ENCODE results near the gene TSPAN8. TPM values are rescaled to one million over a fixed set of nuclear protein-coding genes. Genes with fewer than 3 reads are reported as not detected.
A peak's percentile ranks its signal among the peaks of the same experiment; 100 is the strongest.
"Not testable (repeated sequence)": the region's sequence is repeated elsewhere in the genome, so short reads cannot be mapped to it uniquely, and the experiment has no call there.

TSPAN8 gene
- total RNA-seq, 2 donors from 2014 or later = 22.1 to 44.1 TPM

DNA sequence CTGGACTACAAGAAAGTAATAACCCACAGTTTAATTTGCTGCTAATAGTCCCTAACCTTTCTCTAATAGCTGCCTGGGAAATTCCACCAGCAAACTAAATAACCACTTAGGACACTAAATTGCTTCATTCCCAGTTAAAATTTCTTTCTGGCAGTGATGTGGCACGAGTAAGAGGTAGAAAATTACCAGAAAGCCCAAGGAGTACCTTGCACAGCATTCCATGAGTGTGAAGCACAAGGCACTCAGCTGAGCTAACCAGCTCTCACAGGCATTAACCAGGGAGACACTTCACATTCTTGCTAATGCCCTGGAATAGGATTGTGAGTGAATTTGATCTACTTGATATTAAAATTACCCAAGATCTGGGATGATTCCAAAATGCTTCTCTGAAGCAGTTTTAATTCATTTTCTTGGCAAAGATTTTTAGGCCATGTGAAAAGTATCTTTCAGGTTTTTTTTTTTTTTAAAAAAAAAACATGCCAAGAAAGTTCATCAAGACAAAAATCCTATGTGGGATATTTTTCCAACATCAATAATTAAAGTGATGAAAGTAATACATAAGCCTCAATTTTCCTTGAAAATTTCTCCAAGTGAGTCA, 29.5 kb downstream of the TSPAN8 start:
- DNase-seq (no peak), ATAC-seq (no peak)
- 10 to 50% methylated on average over 1 of the region's 1 CpG for WGBS, 2 donors
- no peaks in the 10 kb centered on the region for H3K27me3 ChIP-seq
- no peaks in the 10 kb centered on the region for H3K9me3 ChIP-seq
- no peaks in the 10 kb centered on the region for H3K36me3 ChIP-seq (replicated peaks in 1 of 2; ENCODE audit: insufficient read depth in 1 of 2, low read depth in 2 of 2)
- H3K27ac ChIP-seq = no peak overlapping the region
- intact Hi-C loops (cut with DNase I) = no loop called here
- no peaks in the 10 kb centered on the region for H3K4me1 ChIP-seq
- H3K4me3 ChIP-seq = no peak overlapping the region
- no peak for TF ChIP-seq POLR2A (IDR thresholded peaks at IDR 0.05)
- TF ChIP-seq, protein P1, sequence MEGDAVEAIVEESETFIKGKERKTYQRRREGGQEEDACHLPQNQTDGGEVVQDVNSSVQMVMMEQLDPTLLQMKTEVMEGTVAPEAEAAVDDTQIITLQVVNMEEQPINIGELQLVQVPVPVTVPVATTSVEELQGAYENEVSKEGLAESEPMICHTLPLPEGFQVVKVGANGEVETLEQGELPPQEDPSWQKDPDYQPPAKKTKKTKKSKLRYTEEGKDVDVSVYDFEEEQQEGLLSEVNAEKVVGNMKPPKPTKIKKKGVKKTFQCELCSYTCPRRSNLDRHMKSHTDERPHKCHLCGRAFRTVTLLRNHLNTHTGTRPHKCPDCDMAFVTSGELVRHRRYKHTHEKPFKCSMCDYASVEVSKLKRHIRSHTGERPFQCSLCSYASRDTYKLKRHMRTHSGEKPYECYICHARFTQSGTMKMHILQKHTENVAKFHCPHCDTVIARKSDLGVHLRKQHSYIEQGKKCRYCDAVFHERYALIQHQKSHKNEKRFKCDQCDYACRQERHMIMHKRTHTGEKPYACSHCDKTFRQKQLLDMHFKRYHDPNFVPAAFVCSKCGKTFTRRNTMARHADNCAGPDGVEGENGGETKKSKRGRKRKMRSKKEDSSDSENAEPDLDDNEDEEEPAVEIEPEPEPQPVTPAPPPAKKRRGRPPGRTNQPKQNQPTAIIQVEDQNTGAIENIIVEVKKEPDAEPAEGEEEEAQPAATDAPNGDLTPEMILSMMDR (IDR thresholded peaks at IDR 0.05) = no peak

DNA sequence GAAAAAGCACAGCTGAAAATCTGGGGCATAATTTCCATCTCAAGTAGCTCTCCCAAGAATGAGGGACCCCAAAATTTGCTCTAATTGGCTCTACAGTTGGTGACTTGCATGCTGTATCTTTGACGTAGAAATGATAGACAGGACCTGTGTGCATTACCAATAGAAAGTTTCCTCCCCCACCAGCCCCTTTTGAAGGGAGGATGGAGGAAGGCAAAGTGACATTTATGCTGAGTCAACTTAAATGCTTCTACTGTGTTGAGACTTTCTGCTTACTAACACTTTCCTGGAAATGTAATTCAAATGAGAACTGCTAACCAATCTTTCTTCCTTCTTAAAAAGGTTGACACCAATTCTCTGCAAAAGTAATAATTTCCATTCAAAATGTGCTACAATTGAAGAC, 31.9 kb downstream of the TSPAN8 start:
- H3K27me3 ChIP-seq = no peaks in the 10 kb centered on the region
- 65 to 67% methylated on average over 1 of the region's 1 CpG for WGBS, 2 donors
- DNase-seq (no peak), ATAC-seq (no peak)
- no peak overlapping the region for H3K27ac ChIP-seq
- no peaks in the 10 kb centered on the region for H3K4me1 ChIP-seq
- no peaks in the 10 kb centered on the region for H3K9me3 ChIP-seq
- no peak overlapping the region for H3K4me3 ChIP-seq
- intact Hi-C loops (cut with DNase I) = no loop called here
- H3K36me3 ChIP-seq (replicated peaks in 1 of 2; ENCODE audit: insufficient read depth in 1 of 2, low read depth in 2 of 2) = no peaks in the 10 kb centered on the region
- TF ChIP-seq, protein P1 (IDR thresholded peaks at IDR 0.05) = no peak
- TF ChIP-seq POLR2A (IDR thresholded peaks at IDR 0.05) = no peak

- peak in 1 of 4 donors; percentile 15 for DNase-seq
- no peaks in the 10 kb centered on the region for H3K4me1 ChIP-seq
- no peaks in the 10 kb centered on the region for H3K36me3 ChIP-seq (replicated peaks in 1 of 2; ENCODE audit: insufficient read depth in 1 of 2, low read depth in 2 of 2)
- no peak overlapping the region for H3K27ac ChIP-seq
- H3K9me3 ChIP-seq = no peaks in the 10 kb centered on the region
- ATAC-seq = no peak
- 36 to 44% methylated on average over 2 of the region's 2 CpGs for WGBS, 2 donors
- intact Hi-C loops (cut with DNase I) = no loop called here
- TF ChIP-seq, protein P1 (IDR thresholded peaks at IDR 0.05) = peak in 1 of 7 experiments; percentile 30
- no peak for TF ChIP-seq POLR2A (IDR thresholded peaks at IDR 0.05)
- no peak overlapping the region for H3K4me3 ChIP-seq
- H3K27me3 ChIP-seq = no peaks in the 10 kb centered on the region
Measured at GRCh38 chr12:71125515-71125914, 32.3 kb downstream of the TSPAN8 start.

- no peaks in the 10 kb centered on the region for H3K4me1 ChIP-seq
- no peaks in the 10 kb centered on the region for H3K27me3 ChIP-seq
- WGBS, 2 donors = 45 to 48% methylated on average over 5 of the region's 5 CpGs
- ATAC-seq = no peak
- no peaks in the 10 kb centered on the region for H3K9me3 ChIP-seq
- no peak for TF ChIP-seq POLR2A (IDR thresholded peaks at IDR 0.05)
- TF ChIP-seq, protein P1 (IDR thresholded peaks at IDR 0.05) = peak in 3 of 7 experiments; percentile 22 to 41 (median 37)
- H3K36me3 ChIP-seq (replicated peaks in 1 of 2; ENCODE audit: insufficient read depth in 1 of 2, low read depth in 2 of 2) = no peaks in the 10 kb centered on the region
- no peak overlapping the region for H3K4me3 ChIP-seq
- no peak for DNase-seq
- H3K27ac ChIP-seq = no peak overlapping the region
- intact Hi-C loops (cut with DNase I) = no loop called here
Measured at GRCh38 chr12:71124835-71125460, 32.9 kb downstream of the TSPAN8 start.

- H3K27ac ChIP-seq; H3K36me3 ChIP-seq (replicated peaks in 1 of 2; ENCODE audit: insufficient read depth in 1 of 2, low read depth in 2 of 2); DNase-seq; H3K4me3 ChIP-seq; intact Hi-C loops (cut with DNase I); H3K27me3 ChIP-seq; H3K4me1 ChIP-seq; ATAC-seq; H3K9me3 ChIP-seq: not testable (repeated sequence)
- 63 to 65% methylated on average over 1 of the region's 1 CpG for WGBS, 2 donors
Measured at GRCh38 chr12:71113148-71113547, 44.7 kb downstream of the TSPAN8 start.

Data from body of pancreas (tissue), 4 donors.